ENCODE data around the gene RAPSN. TPM values are rescaled to one million over a fixed set of nuclear protein-coding genes. Genes with fewer than 3 reads are reported as not detected.

The RAPSN gene
- total RNA-seq, 2 experiments from 2014 or later = 0.36 to 0.81 TPM

- POLR2A ChIA-PET = no interaction called here
- Mint-ChIP-seq H3K4me3 (no peak overlapping the region), H3K27me3 (no peaks in the 10 kb centered on the region), H3K9me3 (no peaks in the 10 kb centered on the region), H3K27ac (no peak overlapping the region), H3K4me1 (ENCODE audit: low read depth) (no peaks in the 10 kb centered on the region), H3K36me3 (ENCODE audit: low read depth) (no peaks in the 10 kb centered on the region)
- intact Hi-C loops (cut with micrococcal nuclease) = no loop called here
- CTCF ChIA-PET = no interaction called here
- no peak for TF ChIP-seq CTCF (IDR thresholded peaks at IDR 0.05)
- DNase-seq (no peak), ATAC-seq (no peak)
These were observed 15.8 kb downstream of the RAPSN start for GRCh38 chr11:47433157-47433556.

- Mint-ChIP-seq H3K9me3 (no peaks in the 10 kb centered on the region), H3K36me3 (ENCODE audit: low read depth) (no peaks in the 10 kb centered on the region), H3K27ac (no peak overlapping the region), H3K4me3 (no peak overlapping the region), H3K4me1 (ENCODE audit: low read depth) (peaks cover 2% of the 10 kb centered on the region), H3K27me3 (no peaks in the 10 kb centered on the region)
- intact Hi-C loops (cut with micrococcal nuclease) = no loop called here
- TF ChIP-seq CTCF (IDR thresholded peaks at IDR 0.05) = no peak
- DNase-seq (no peak), ATAC-seq (no peak)
- ChIA-PET POLR2A (no interaction called here), CTCF (interaction anchor here (0.7 kb wide), 1 partner anchor 16 kb away, joined by 4 read pairs; no protein-coding TSS in a partner anchor)
These were observed 17.4 kb downstream of the RAPSN start for GRCh38 chr11:47431356-47432083.

- Mint-ChIP-seq H3K36me3 (ENCODE audit: low read depth) (peaks cover 6% of the 10 kb centered on the region), H3K27ac (no peak overlapping the region), H3K4me1 (ENCODE audit: low read depth) (peaks cover 5% of the 10 kb centered on the region), H3K4me3 (no peak overlapping the region), H3K27me3 (no peaks in the 10 kb centered on the region), H3K9me3 (no peaks in the 10 kb centered on the region)
- ATAC-seq (no peak), DNase-seq (no peak)
- no peak for TF ChIP-seq CTCF (IDR thresholded peaks at IDR 0.05)
- intact Hi-C loops (cut with micrococcal nuclease) = no loop called here
- ChIA-PET POLR2A (interaction anchor here (1.4 kb wide), 1 partner anchor 215 kb away, joined by 3 read pairs; the partner anchor contains the start of gene DDB2), CTCF (no interaction called here)
These were observed 18.4 kb downstream of the RAPSN start for GRCh38 chr11:47430524-47430923.

GRCh38 chr11:47426062-47426956 lies 22.6 kb downstream of the RAPSN start, which contains the start of gene PSMC3:
TSS of gene PSMC3 (minus strand) at chr11:47426439. CDS start at chr11:47426279, 160 bp downstream.
- H3K4me1 Mint-ChIP-seq (ENCODE audit: low read depth) = peaks cover 23% of the 10 kb centered on the region
- ChIA-PET CTCF (interaction anchor here (0.6 to 8.3 kb wide), 5 partner anchors 16 to 164 kb away, joined by 3 to 90 read pairs (median 4); partner anchors contain the start of gene SLC39A13), POLR2A (interaction anchor here (0.6 to 4.7 kb wide), 13 partner anchors 10 to 250 kb away, joined by 3 to 54 read pairs (median 4); partner anchors contain the start of genes ACP2, ARFGAP2, KBTBD4 and NDUFS3)
- H3K27me3 Mint-ChIP-seq = no peaks in the 10 kb centered on the region
- intact Hi-C loops (cut with micrococcal nuclease) = no loop called here
- peak; percentile 98 for ATAC-seq
- no peak for TF ChIP-seq CTCF (IDR thresholded peaks at IDR 0.05)
- H3K4me3 Mint-ChIP-seq = peak within 1 kb of the TSS; percentile 88
- peak within 1 kb of the TSS; percentile 99 for H3K27ac Mint-ChIP-seq
- peak; percentile 99 for DNase-seq
- H3K9me3 Mint-ChIP-seq = no peaks in the 10 kb centered on the region
- peaks cover 37% of the 10 kb centered on the region for H3K36me3 Mint-ChIP-seq (ENCODE audit: low read depth)

All from activated CD8-positive, alpha-beta T cell treated with anti-CD3 and anti-CD28 coated beads for 36 hours (primary cell).